Hippocampal formation (tissue), 2 donors: Measurements from ENCODE around the gene MRPS18A.

Experiments
- DNase-seq, 2 donors: peaks; one replicate each; lab custom pipeline; 2025; lab: John Stamatoyannopoulos, UW

The MRPS18A gene

GRCh38 chr6:43698584-43699349 is 11.2 kb upstream of the MRPS18A start:
- no peak for DNase-seq

- no peak for DNase-seq
Observed at GRCh38 chr6:43697421-43697820, 9.8 kb upstream of the MRPS18A start.

- DNase-seq, result no peak
Observed at GRCh38 chr6:43695967-43696291, 8.3 kb upstream of the MRPS18A start.

- no peak for DNase-seq
Observed at GRCh38 chr6:43695215-43695966, 7.8 kb upstream of the MRPS18A start.

GRCh38 chr6:43689421-43689820 is 1.8 kb upstream of the MRPS18A start:
- DNase-seq, result no peak

- no peak for DNase-seq
Observed at GRCh38 chr6:43687079-43687436, 533 bp downstream of the MRPS18A start.

GRCh38 chr6:43683708-43684455 is 3.7 kb downstream of the MRPS18A start:
- no peak for DNase-seq

- DNase-seq, result no peak
Observed at GRCh38 chr6:43682724-43683429, 4.7 kb downstream of the MRPS18A start.

- DNase-seq, result no peak
Observed at GRCh38 chr6:43681303-43681702, 6.3 kb downstream of the MRPS18A start.

- no peak for DNase-seq
Observed at GRCh38 chr6:43680308-43681200, 7.0 kb downstream of the MRPS18A start.

- DNase-seq, result no peak
Observed at GRCh38 chr6:43679057-43679456, 8.5 kb downstream of the MRPS18A start.

GRCh38 chr6:43678341-43678740 is 9.2 kb downstream of the MRPS18A start:
- DNase-seq, result no peak

GRCh38 chr6:43677759-43678158 is 9.8 kb downstream of the MRPS18A start:
- no peak for DNase-seq

- no peak for DNase-seq
Observed at GRCh38 chr6:43676962-43677606, 10.5 kb downstream of the MRPS18A start.

- DNase-seq, result no peak
Observed at GRCh38 chr6:43674921-43675320, 12.7 kb downstream of the MRPS18A start.

GRCh38 chr6:43674291-43674690 is 13.3 kb downstream of the MRPS18A start:
- DNase-seq, result no peak

GRCh38 chr6:43673444-43674084 is 14.0 kb downstream of the MRPS18A start:
- DNase-seq, result peak; percentile 21 to 53

GRCh38 chr6:43671801-43672690 is 15.5 kb downstream of the MRPS18A start:
- DNase-seq, result no peak
